ENCODE data around the gene SPATS2L.

- TF ChIP-seq CTCF (IDR thresholded peaks at IDR 0.05) = no peak
- TF ChIP-seq POLR2A (IDR thresholded peaks at IDR 0.05) = no peak
- TF ChIP-seq POLR2AphosphoS5 (IDR thresholded peaks at IDR 0.05; ENCODE audit: insufficient read depth in 1 of 2, low read depth in 1 of 2) = no peak
Observed at GRCh38 chr2:200329798-200330197, 23.3 kb downstream of the SPATS2L start.
